ENCODE measurements around the gene FAF1. TPM values are rescaled to one million over a fixed set of nuclear protein-coding genes. Genes with fewer than 3 reads are reported as not detected.

The FAF1 gene
- polyA plus RNA-seq, 1 of the 3 experiments (the other 2 are of a cell fraction), result 8.7 TPM

DNA sequence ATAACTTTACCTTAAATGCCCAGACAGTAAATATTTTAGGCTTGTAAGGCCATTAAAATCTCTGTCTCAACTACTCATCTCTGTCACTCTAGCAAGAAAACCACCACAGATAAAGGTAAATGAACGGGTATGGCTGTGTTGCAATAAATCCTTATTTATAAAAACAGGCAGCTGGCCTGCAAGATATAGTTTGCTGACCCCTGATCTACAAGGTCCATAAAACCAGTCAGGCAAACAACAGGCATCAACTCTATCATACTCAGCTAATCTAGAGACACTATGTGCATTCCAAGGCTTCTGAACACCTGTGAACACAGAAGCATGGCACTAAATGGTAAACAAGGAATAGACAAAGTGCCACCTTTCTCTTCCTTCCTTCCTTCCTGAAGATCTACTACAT, 9.7 kb downstream of the FAF1 start:
- H3K9me3 ChIP-seq, result no peaks in the 10 kb centered on the region
- DNase-seq, result no peak
- H3K4me2 ChIP-seq, result no peak overlapping the region
- CTCF ChIA-PET, result interaction anchor here (1.0 to 2.1 kb wide), 5 partner anchors 18 to 175 kb away, joined by 3 to 11 read pairs (median 5); no protein-coding TSS in a partner anchor
- 100% methylated on average over 1 of the region's 1 CpG for WGBS (ENCODE audit: low lambda C conversion rate)
- peaks cover 94% of the 10 kb centered on the region for H3K79me2 ChIP-seq (ENCODE audit: insufficient read depth)
- TF ChIP-seq YY1 (IDR thresholded peaks at IDR 0.05; ENCODE audit: low read depth) (no peak), GATA2 (CRISPR knock-in tag; IDR thresholded peaks at IDR 0.05) (no peak), TCF12 (IDR thresholded peaks at IDR 0.05) (no peak), RFX5 (IDR thresholded peaks at IDR 0.05; ENCODE audit: low read length) (no peak)
- H3K4me3 ChIP-seq (ENCODE audit: low read depth in 2 of 2, low read length in 1 of 2), result no peak overlapping the region
- peaks cover 0 to 3% of the 10 kb centered on the region in 2 experiments for H3K36me3 ChIP-seq (replicated peaks in 1 of 2; ENCODE audit: control insufficient read depth in 1 of 2, insufficient read depth in 2 of 2, low read length in 1 of 2)
- no peak overlapping the region for H3K9ac ChIP-seq
- no peak overlapping the region for H3K27ac ChIP-seq (ENCODE audit: low read depth in 2 of 2, low read length in 1 of 2)
- H3K27me3 ChIP-seq (ENCODE audit: insufficient read depth), result no peaks in the 10 kb centered on the region
- POLR2A ChIA-PET, result no interaction called here
- no peaks in the 10 kb centered on the region; a peak in 2 of 4 replicates for H3K4me1 ChIP-seq (ENCODE audit: control insufficient read depth in 1 of 2, insufficient read depth in 2 of 2, low read depth in 1 of 2, low read length in 1 of 2)
- peaks cover 31% of the 10 kb centered on the region for H4K20me1 ChIP-seq (ENCODE audit: insufficient read depth)
- no peaks in the 10 kb centered on the region for H3K9me2 ChIP-seq
- no peak overlapping the region for H2AFZ ChIP-seq (ENCODE audit: low read depth)
- no peaks in the 10 kb centered on the region for H3F3A ChIP-seq (replicated peaks; ENCODE audit: insufficient read depth)

DNA sequence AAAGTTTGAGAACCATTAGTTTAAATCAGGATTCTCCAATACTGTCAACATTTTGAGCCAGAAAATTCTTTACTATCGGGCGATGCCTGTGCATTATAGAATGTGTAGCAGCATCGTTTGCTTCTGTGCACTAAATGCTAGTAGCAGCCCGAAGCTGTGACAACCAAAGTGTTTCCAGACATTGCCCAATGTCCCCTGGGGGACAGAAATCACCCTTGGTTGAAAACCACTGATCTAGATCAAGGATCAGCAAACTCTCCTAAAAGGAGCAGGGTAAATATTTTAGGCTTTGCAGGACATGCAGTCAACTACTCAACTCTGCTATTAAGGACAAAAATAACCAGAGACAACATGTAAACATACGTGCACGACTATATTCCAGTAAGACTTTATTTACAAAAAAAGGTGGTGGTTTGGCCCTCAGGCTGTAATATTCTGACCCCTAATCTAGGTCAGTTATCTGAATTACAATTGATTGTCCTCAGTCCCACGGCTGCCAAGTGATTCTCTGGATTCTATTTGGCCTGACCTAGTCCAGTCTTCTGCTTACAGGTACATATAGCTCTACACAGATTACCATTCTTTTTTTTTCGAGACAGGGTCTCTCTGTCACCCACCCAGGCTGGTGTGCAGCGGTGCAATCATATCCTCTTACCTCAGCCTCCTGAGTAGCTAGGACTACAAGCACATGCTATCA, 10.6 kb downstream of the FAF1 start:
- peaks cover 94% of the 10 kb centered on the region for H3K79me2 ChIP-seq (ENCODE audit: insufficient read depth)
- peaks cover 31% of the 10 kb centered on the region for H4K20me1 ChIP-seq (ENCODE audit: insufficient read depth)
- no peaks in the 10 kb centered on the region; a peak in 1 of 4 replicates for H3K4me1 ChIP-seq (ENCODE audit: control insufficient read depth in 1 of 2, insufficient read depth in 2 of 2, low read depth in 1 of 2, low read length in 1 of 2)
- no peak overlapping the region for H3K4me2 ChIP-seq
- ChIA-PET POLR2A (no interaction called here), CTCF (interaction anchor here (0.9 to 1.3 kb wide), 3 partner anchors 19 to 170 kb away, joined by 4 to 6 read pairs (median 5); no protein-coding TSS in a partner anchor)
- no peak for DNase-seq
- no peaks in the 10 kb centered on the region for H3K9me3 ChIP-seq
- no peaks in the 10 kb centered on the region for H3F3A ChIP-seq (replicated peaks; ENCODE audit: insufficient read depth)
- TF ChIP-seq, protein P1, sequence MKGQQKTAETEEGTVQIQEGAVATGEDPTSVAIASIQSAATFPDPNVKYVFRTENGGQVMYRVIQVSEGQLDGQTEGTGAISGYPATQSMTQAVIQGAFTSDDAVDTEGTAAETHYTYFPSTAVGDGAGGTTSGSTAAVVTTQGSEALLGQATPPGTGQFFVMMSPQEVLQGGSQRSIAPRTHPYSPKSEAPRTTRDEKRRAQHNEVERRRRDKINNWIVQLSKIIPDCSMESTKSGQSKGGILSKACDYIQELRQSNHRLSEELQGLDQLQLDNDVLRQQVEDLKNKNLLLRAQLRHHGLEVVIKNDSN (IDR thresholded peaks at IDR 0.05; ENCODE audit: borderline replicate concordance, low read depth), result no peak
- TF ChIP-seq RXRA (IDR thresholded peaks at IDR 0.05; ENCODE audit: borderline replicate concordance, low read depth), result no peak
- TF ChIP-seq NFIC (IDR thresholded peaks at IDR 0.05; ENCODE audit: borderline replicate concordance), result no peak
- TF ChIP-seq, protein P2, sequence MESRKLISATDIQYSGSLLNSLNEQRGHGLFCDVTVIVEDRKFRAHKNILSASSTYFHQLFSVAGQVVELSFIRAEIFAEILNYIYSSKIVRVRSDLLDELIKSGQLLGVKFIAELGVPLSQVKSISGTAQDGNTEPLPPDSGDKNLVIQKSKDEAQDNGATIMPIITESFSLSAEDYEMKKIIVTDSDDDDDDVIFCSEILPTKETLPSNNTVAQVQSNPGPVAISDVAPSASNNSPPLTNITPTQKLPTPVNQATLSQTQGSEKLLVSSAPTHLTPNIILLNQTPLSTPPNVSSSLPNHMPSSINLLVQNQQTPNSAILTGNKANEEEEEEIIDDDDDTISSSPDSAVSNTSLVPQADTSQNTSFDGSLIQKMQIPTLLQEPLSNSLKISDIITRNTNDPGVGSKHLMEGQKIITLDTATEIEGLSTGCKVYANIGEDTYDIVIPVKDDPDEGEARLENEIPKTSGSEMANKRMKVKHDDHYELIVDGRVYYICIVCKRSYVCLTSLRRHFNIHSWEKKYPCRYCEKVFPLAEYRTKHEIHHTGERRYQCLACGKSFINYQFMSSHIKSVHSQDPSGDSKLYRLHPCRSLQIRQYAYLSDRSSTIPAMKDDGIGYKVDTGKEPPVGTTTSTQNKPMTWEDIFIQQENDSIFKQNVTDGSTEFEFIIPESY (IDR thresholded peaks at IDR 0.05; ENCODE audit: borderline replicate concordance, low read depth), result no peak
- TF ChIP-seq, protein P3, sequence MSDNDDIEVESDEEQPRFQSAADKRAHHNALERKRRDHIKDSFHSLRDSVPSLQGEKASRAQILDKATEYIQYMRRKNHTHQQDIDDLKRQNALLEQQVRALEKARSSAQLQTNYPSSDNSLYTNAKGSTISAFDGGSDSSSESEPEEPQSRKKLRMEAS (IDR thresholded peaks at IDR 0.05; ENCODE audit: low read depth), result no peak
- H3K36me3 ChIP-seq (replicated peaks in 1 of 2; ENCODE audit: control insufficient read depth in 1 of 2, insufficient read depth in 2 of 2, low read length in 1 of 2), result peaks cover 0 to 3% of the 10 kb centered on the region in 2 experiments
- WGBS (ENCODE audit: low lambda C conversion rate), result 85% methylated on average over 8 of the region's 9 CpGs
- H3K27ac ChIP-seq (ENCODE audit: low read depth in 2 of 2, low read length in 1 of 2), result no peak overlapping the region
- no peak overlapping the region for H3K9ac ChIP-seq
- no peaks in the 10 kb centered on the region for H3K9me2 ChIP-seq
- H3K4me3 ChIP-seq (ENCODE audit: low read depth in 2 of 2, low read length in 1 of 2), result no peak overlapping the region
- no peak overlapping the region for H2AFZ ChIP-seq (ENCODE audit: low read depth)
- no peaks in the 10 kb centered on the region for H3K27me3 ChIP-seq (ENCODE audit: insufficient read depth)
